ENCODE data around the gene LTO1. TPM values are rescaled to one million over a fixed set of nuclear protein-coding genes. Genes with fewer than 3 reads are reported as not detected.

Gene LTO1, protein sequence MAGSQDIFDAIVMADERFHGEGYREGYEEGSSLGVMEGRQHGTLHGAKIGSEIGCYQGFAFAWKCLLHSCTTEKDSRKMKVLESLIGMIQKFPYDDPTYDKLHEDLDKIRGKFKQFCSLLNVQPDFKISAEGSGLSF
- total RNA-seq: 10 to 100 TPM in 2 of 4 donors, 1 to 10 TPM in 2; 4.1 to 30.7 (median 17.4) TPM

DNA sequence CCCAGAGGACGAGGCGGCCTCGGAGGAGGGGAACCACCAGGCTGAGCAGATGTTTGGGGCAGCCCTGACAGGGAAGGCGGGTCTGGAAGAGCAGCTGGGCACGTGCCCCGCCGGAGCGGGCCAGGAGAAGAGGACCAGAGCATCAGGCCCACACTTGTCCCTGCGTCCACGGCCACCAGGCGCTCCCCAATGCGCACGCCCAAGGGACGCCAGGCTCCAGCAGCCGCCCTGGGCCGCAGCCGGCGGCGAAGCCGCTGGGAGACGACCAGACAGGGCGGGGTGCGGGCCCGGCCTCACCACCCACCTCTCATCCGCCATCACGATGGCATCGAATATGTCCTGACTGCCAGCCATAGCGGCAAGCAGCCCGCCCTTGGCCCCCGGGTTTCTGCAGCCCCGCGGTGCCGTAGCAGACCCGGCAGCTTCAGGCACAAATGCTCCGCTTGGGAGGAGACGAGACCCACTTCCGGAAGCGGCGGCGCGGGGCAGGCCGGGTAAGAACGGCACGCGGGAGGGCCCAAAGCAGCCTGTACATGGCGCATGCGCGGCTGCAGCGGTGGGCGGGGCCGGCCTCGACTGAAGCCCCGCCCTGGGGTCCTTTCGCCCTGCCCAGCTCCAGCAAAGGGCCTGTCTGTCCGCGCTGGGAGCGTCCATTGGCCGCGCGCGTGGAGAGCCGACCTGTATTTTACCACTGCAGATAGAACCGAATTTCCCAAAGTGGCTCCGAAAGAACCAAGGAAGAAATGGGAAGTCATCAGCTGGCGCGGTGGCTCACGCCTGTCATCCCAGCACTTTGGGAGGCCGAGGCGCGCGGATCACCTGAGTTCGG is at the start of gene LTO1:
Gene LTO1, minus strand, starts transcription at position 468 of the 829 bp plus-strand sequence. Its CDS starts 114 bp downstream, at position 354.
- Histone ChIP-seq H3K9me3 (no peaks in the 10 kb centered on the region), H3K27me3 (no peaks in the 10 kb centered on the region), H3K4me3 (peak within 1 kb of the TSS; percentile 87 to 99), H3K36me3 (no peaks in the 10 kb centered on the region), H3K4me1 (peaks cover 0 to 10% of the 10 kb centered on the region in 2 donors), H3K27ac (peak within 1 kb of the TSS; percentile 74 to 86)
- peak; percentile 96 to 98 for DNase-seq
- TF ChIP-seq, protein P1, sequence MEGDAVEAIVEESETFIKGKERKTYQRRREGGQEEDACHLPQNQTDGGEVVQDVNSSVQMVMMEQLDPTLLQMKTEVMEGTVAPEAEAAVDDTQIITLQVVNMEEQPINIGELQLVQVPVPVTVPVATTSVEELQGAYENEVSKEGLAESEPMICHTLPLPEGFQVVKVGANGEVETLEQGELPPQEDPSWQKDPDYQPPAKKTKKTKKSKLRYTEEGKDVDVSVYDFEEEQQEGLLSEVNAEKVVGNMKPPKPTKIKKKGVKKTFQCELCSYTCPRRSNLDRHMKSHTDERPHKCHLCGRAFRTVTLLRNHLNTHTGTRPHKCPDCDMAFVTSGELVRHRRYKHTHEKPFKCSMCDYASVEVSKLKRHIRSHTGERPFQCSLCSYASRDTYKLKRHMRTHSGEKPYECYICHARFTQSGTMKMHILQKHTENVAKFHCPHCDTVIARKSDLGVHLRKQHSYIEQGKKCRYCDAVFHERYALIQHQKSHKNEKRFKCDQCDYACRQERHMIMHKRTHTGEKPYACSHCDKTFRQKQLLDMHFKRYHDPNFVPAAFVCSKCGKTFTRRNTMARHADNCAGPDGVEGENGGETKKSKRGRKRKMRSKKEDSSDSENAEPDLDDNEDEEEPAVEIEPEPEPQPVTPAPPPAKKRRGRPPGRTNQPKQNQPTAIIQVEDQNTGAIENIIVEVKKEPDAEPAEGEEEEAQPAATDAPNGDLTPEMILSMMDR (IDR thresholded peaks at IDR 0.05): peak in 2 of 4 experiments; percentile 16 to 38
- TF ChIP-seq POLR2A (IDR thresholded peaks at IDR 0.05): peak; percentile 46 to 65
- intact Hi-C loops (cut with DNase I; ENCODE audit: low total_unique reads): no loop called here

DNA sequence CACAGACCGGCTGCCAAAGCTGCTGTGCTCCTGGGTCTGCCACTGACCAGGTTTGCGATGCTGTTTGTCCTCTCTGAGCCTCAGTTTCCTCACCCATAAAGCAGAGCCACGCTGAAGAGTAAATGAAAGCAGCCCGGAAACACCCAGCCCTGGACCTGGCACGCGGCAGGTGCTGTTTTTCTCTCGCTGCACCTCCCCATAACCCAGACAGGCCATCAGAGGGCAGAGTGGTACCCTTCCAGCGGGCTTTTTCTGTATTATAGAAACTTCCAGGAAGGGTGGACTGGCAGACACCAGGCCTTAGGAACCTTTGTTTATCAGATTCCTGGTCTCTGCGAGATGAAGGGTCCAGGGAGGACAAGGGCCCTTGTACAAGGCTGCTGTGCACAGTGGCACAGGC is 46.6 kb upstream of the LTO1 start:
- no peaks in the 10 kb centered on the region for H3K4me1 ChIP-seq
- intact Hi-C loops (cut with DNase I; ENCODE audit: low total_unique reads): no loop called here
- no peaks in the 10 kb centered on the region for H3K27me3 ChIP-seq
- H3K27ac ChIP-seq: no peak overlapping the region
- no peaks in the 10 kb centered on the region for H3K36me3 ChIP-seq
- no peaks in the 10 kb centered on the region for H3K9me3 ChIP-seq
- no peak for DNase-seq
- TF ChIP-seq, protein P1 (IDR thresholded peaks at IDR 0.05): no peak
- no peak for TF ChIP-seq POLR2A (IDR thresholded peaks at IDR 0.05)
- no peak overlapping the region for H3K4me3 ChIP-seq

DNA sequence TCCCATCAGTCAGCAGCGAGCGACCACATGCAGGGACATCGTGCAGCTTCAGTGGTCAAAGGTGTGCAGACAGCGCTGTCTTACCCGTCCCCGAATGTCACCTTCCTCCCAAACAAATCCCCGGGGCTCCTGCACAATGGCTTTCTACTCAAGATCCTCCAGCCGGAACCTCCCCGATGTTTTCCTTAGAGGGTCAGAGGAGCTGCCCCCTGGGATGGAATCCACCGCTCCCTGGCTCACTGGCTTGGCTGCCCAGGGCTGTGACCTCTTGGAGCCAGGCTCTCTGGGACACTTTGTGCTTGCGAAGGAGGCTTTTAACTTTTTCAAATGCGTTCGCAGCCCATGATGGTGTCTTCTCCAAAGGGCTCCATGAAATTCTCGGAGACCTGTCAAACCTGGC is 46.0 kb upstream of the LTO1 start:
- no peaks in the 10 kb centered on the region for H3K4me1 ChIP-seq
- no peak for TF ChIP-seq POLR2A (IDR thresholded peaks at IDR 0.05)
- TF ChIP-seq, protein P1 (IDR thresholded peaks at IDR 0.05): no peak
- H3K27me3 ChIP-seq: no peaks in the 10 kb centered on the region
- H3K36me3 ChIP-seq: no peaks in the 10 kb centered on the region
- no peak overlapping the region for H3K27ac ChIP-seq
- intact Hi-C loops (cut with DNase I; ENCODE audit: low total_unique reads): no loop called here
- no peaks in the 10 kb centered on the region for H3K9me3 ChIP-seq
- no peak overlapping the region for H3K4me3 ChIP-seq
- no peak for DNase-seq

DNA sequence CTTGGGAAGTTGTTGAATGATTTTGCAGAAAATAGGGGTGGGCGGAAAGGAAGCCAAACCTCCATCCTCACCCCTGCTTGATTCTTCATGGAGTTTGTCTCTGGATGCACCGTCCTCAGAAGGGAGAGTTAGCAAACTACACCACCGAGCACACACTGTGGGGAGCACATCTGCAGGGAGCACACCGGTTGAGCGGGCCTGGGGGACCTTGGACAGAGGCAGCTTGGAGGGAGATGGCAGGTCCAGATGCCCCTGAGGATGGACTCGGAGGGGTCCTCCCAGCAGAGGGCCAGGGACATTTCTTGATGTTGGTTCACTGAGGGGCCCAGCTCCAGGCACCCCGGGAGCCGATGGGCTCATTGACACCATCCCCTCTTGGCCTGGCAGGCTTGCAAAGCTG is 43.8 kb upstream of the LTO1 start:
- Histone ChIP-seq H3K27ac (no peak overlapping the region), H3K27me3 (no peaks in the 10 kb centered on the region), H3K9me3 (no peaks in the 10 kb centered on the region), H3K4me3 (no peak overlapping the region), H3K36me3 (no peaks in the 10 kb centered on the region), H3K4me1 (no peaks in the 10 kb centered on the region)
- TF ChIP-seq, protein P1 (IDR thresholded peaks at IDR 0.05): no peak
- no peak for TF ChIP-seq POLR2A (IDR thresholded peaks at IDR 0.05)
- intact Hi-C loops (cut with DNase I; ENCODE audit: low total_unique reads): no loop called here
- no peak for DNase-seq

DNA sequence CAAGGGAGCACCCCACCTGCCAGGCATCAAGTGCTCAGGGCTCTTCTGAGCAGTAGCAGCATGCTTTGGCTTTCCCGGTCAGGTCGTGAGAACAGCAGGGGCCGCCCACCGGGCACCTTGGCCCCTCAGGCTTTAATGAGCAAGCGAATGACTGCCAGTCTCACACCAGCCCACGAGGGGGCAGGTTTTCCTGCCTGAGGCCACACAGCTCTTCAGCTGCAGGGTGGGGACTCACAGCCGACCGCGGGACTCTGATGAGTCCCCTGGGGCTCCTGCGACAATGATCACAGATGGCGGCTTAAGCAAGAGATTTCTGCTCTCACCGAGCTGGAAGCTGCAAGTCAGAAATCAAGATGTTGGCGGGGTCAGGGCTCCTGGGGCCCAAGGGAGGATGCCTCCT is 43.0 kb upstream of the LTO1 start:
- no peaks in the 10 kb centered on the region for H3K9me3 ChIP-seq
- intact Hi-C loops (cut with DNase I; ENCODE audit: low total_unique reads): no loop called here
- no peak overlapping the region for H3K4me3 ChIP-seq
- H3K27me3 ChIP-seq: no peaks in the 10 kb centered on the region
- TF ChIP-seq, protein P1 (IDR thresholded peaks at IDR 0.05): no peak
- TF ChIP-seq POLR2A (IDR thresholded peaks at IDR 0.05): no peak
- DNase-seq: no peak
- H3K4me1 ChIP-seq: no peaks in the 10 kb centered on the region
- no peaks in the 10 kb centered on the region for H3K36me3 ChIP-seq
- H3K27ac ChIP-seq: no peak overlapping the region

Measured in uterus (tissue), 4 donors.